ENCODE data around the gene PTPRT.

GRCh38 chr20:42274986-42275385 is 914.7 kb downstream of the PTPRT start:
- no peak for TF ChIP-seq CTCF (IDR thresholded peaks at IDR 0.05)
- TF ChIP-seq POLR2A (IDR thresholded peaks at IDR 0.05), result no peak
- no peak for TF ChIP-seq POLR2AphosphoS5 (IDR thresholded peaks at IDR 0.05)
- TF ChIP-seq EP300 (IDR thresholded peaks at IDR 0.05), result no peak
